ENCODE data around the gene NPEPL1. TPM values are rescaled to one million over a fixed set of nuclear protein-coding genes. Genes with fewer than 3 reads are reported as not detected.

Gene NPEPL1
- total RNA-seq, 1 experiment from 2014 or later = 18.1 TPM

DNA sequence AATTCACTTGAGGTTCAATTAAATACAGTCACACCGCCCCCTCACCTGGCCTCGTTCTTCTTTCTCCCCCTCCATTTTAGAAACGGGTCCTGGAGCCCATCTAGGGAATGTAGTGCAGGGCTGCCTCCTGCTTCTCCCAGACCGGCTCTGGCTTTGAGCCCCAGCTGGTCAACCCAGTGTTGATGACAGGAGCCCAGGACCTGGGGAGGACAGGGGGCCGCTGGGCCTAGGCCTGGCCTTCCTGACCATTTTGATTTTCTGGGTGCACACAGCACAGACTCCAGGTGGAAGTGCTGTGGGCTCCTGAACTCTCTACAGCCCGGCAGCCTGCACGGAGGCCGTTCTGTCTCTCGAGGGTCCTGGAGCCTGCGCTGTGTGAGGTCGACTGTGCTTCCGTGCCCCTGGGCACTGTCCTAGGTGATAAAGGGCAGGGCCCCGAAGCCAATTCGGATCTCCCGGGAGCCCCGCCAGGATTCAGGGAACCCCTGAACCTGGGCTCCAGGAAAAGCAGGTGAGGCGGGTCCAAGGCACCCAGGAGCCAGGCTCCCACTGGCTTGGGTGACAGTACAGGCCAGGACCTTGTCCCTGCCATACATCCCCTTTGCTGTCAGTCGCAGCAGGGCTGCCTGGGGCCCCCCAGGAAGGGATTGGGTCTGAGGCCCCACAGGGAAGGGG is 23.3 kb downstream of the NPEPL1 start:
- intact Hi-C loops (cut with micrococcal nuclease; ENCODE audit: unreplicated experiment) = no loop called here
- no peak overlapping the region for H3K4me3 Mint-ChIP-seq (ENCODE audit: low read depth, unreplicated experiment)
- no peaks in the 10 kb centered on the region for H3K4me1 Mint-ChIP-seq (ENCODE audit: low read depth, unreplicated experiment)
- peaks cover 22% of the 10 kb centered on the region for H3K27me3 Mint-ChIP-seq (ENCODE audit: unreplicated experiment)
- peaks cover 9% of the 10 kb centered on the region for H3K36me3 Mint-ChIP-seq (ENCODE audit: insufficient read depth, unreplicated experiment)
- no peaks in the 10 kb centered on the region for H3K9me3 Mint-ChIP-seq (ENCODE audit: low read depth, unreplicated experiment)
- H3K27ac Mint-ChIP-seq (ENCODE audit: unreplicated experiment) = no peak overlapping the region
- no TSS peak for BruUV-seq (replicated peaks)
- no peak for DNase-seq
- TF ChIP-seq, protein P1, sequence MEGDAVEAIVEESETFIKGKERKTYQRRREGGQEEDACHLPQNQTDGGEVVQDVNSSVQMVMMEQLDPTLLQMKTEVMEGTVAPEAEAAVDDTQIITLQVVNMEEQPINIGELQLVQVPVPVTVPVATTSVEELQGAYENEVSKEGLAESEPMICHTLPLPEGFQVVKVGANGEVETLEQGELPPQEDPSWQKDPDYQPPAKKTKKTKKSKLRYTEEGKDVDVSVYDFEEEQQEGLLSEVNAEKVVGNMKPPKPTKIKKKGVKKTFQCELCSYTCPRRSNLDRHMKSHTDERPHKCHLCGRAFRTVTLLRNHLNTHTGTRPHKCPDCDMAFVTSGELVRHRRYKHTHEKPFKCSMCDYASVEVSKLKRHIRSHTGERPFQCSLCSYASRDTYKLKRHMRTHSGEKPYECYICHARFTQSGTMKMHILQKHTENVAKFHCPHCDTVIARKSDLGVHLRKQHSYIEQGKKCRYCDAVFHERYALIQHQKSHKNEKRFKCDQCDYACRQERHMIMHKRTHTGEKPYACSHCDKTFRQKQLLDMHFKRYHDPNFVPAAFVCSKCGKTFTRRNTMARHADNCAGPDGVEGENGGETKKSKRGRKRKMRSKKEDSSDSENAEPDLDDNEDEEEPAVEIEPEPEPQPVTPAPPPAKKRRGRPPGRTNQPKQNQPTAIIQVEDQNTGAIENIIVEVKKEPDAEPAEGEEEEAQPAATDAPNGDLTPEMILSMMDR (IDR thresholded peaks at IDR 0.05; ENCODE audit: unreplicated experiment) = no peak
- CTCF ChIA-PET = no interaction called here

DNA sequence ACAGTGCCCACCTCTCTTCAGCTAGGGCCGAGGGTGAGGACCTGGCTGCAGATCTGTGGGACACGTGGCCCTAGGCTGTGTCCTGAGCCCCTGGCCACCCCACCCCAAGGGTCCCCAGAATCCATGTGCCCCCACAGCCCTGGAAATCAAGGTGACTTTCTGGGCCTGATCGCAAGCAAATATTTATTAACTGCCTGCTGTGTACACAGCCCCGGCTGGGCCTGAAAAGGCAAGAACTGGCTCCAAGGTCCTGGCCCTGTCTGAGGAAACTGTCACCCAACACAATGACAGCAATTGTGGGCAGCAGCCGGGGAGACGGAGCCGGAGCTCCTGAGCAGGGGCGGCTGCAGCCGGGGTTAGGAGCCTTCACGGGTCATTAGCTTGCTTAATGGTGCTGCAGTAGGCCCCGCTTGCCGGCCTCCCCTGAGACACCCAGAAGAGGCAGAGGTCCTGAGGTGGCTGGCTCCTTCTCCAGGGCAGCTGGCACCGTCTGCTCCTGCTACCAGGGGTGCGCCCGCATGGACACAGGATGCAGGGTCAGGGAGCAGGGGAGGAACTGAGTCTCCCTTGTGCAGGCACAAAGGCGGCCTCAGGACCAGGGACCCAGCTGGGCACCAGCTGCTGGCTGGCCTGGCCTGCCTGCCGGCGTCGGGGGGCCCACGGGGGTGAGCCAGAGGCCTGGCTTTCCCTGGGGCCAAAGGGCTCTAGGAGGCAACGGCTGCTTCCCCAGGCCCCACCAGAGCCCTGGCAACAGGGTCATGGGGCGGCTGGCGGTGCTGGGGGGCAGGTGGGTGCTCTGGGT is 24.1 kb downstream of the NPEPL1 start:
- no TSS peak for BruUV-seq (replicated peaks)
- H3K27me3 Mint-ChIP-seq (ENCODE audit: unreplicated experiment) = peaks cover 29% of the 10 kb centered on the region

DNA sequence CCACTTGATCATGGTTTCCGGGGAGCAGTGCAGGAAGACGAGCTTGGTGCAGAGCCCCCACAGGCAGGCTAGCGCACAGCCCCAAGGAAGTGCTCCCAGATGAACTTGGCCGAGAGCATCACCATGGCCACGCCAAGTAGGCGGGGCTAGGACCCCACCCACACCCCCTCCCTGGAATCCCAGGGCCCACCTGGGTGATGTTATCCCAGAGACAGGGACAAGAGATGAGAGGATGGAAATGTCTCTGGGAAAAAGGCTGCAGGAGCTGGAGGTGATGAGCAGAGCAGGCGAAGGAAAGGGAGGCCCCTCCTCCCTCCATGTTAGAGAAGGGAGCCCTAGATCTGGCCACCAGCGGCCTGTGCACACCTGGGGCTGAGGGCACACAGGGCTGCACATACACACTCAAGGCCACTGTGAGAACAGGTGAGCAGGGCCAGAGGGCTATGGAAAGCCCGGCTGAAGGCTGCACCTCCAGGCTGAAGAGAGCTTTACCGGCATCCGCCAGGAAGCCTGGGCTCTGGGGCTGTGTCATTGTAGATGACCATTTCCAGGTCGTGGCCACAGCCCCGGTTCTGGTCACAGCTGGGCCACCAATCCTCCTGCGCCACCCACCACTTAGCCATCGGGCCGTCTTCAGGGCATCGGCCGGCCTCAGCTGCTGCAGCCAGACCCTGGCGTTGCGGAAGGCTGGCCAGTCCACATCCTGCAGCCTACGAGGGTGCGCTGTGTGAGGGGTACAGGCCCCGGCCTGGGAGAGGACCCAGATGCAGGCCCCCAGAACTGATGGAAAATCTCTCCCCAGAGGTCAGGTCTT is 24.9 kb downstream of the NPEPL1 start:
- H3K27ac Mint-ChIP-seq (ENCODE audit: unreplicated experiment) = no peak overlapping the region
- no peak for DNase-seq
- H3K36me3 Mint-ChIP-seq (ENCODE audit: insufficient read depth, unreplicated experiment) = peaks cover 9% of the 10 kb centered on the region
- intact Hi-C loops (cut with micrococcal nuclease; ENCODE audit: unreplicated experiment) = no loop called here
- TF ChIP-seq, protein P1 (IDR thresholded peaks at IDR 0.05; ENCODE audit: unreplicated experiment) = no peak
- no peak overlapping the region for H3K4me3 Mint-ChIP-seq (ENCODE audit: low read depth, unreplicated experiment)
- no peaks in the 10 kb centered on the region for H3K9me3 Mint-ChIP-seq (ENCODE audit: low read depth, unreplicated experiment)
- no TSS peak for BruUV-seq (replicated peaks)
- H3K4me1 Mint-ChIP-seq (ENCODE audit: low read depth, unreplicated experiment) = no peaks in the 10 kb centered on the region
- CTCF ChIA-PET = no interaction called here
- H3K27me3 Mint-ChIP-seq (ENCODE audit: unreplicated experiment) = peaks cover 37% of the 10 kb centered on the region

More for the DNA sequence above, 24.1 kb downstream of the NPEPL1 start:
- no peak overlapping the region for H3K27ac Mint-ChIP-seq (ENCODE audit: unreplicated experiment)
- intact Hi-C loops (cut with micrococcal nuclease; ENCODE audit: unreplicated experiment) = no loop called here
- no peak for DNase-seq
- peaks cover 9% of the 10 kb centered on the region for H3K36me3 Mint-ChIP-seq (ENCODE audit: insufficient read depth, unreplicated experiment)
- no peaks in the 10 kb centered on the region for H3K4me1 Mint-ChIP-seq (ENCODE audit: low read depth, unreplicated experiment)
- CTCF ChIA-PET = no interaction called here
- no peaks in the 10 kb centered on the region for H3K9me3 Mint-ChIP-seq (ENCODE audit: low read depth, unreplicated experiment)
- TF ChIP-seq, protein P1 (IDR thresholded peaks at IDR 0.05; ENCODE audit: unreplicated experiment) = no peak
- H3K4me3 Mint-ChIP-seq (ENCODE audit: low read depth, unreplicated experiment) = no peak overlapping the region

DNA sequence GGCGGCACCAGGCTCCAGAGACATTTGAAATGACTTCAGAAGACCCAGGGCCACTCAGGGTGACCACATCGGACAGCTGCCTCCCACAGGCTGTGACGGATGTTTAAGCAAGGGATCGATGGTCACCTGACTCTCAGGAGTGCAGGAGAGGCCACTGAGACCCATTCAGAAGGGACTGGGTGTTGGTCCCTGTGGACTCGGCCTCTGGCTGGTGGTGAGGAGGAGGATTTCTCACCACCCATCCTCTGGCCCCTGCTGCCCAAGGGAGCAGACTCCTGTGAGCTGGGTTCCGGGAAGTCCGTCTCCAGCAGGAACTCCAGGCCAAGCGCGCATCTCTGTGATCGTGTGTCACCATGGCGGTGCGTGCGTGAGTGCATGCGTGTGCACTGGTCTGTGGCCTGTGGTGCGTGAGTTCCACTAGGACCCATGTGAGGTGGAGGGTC is 25.5 kb downstream of the NPEPL1 start:
- TF ChIP-seq, protein P1 (IDR thresholded peaks at IDR 0.05; ENCODE audit: unreplicated experiment) = no peak
- CTCF ChIA-PET = no interaction called here
- no peak overlapping the region for H3K27ac Mint-ChIP-seq (ENCODE audit: unreplicated experiment)
- H3K4me1 Mint-ChIP-seq (ENCODE audit: low read depth, unreplicated experiment) = no peaks in the 10 kb centered on the region
- intact Hi-C loops (cut with micrococcal nuclease; ENCODE audit: unreplicated experiment) = no loop called here
- no peak overlapping the region for H3K4me3 Mint-ChIP-seq (ENCODE audit: low read depth, unreplicated experiment)
- no TSS peak for BruUV-seq (replicated peaks)
- no peak for DNase-seq
- H3K27me3 Mint-ChIP-seq (ENCODE audit: unreplicated experiment) = peaks cover 44% of the 10 kb centered on the region
- H3K9me3 Mint-ChIP-seq (ENCODE audit: low read depth, unreplicated experiment) = no peaks in the 10 kb centered on the region
- peaks cover 9% of the 10 kb centered on the region for H3K36me3 Mint-ChIP-seq (ENCODE audit: insufficient read depth, unreplicated experiment)

All from Calu3 (cell line).